Ishikawa (cell line): Measurements from ENCODE around the gene CDT1.

ENCODE experiments used
- CEBPB ChIP-seq: IDR thresholded peaks from 2 replicates; pipeline ENCODE4 v1.6.1; 2012
- CREB1 ChIP-seq: IDR thresholded peaks from 2 replicates; pipeline ENCODE4 v1.6.1; 2012; ENCODE audit warnings: low read depth
- EGR1 ChIP-seq: IDR thresholded peaks from 2 replicates; pipeline ENCODE4 v1.6.1; 2012
- EP300 ChIP-seq: IDR thresholded peaks from 2 replicates; pipeline ENCODE4 v1.6.1; 2012; ENCODE audit warnings: borderline replicate concordance
- FOXM1 ChIP-seq: IDR thresholded peaks from 2 replicates; pipeline ENCODE4 v1.6.1; 2012; ENCODE audit warnings: low read depth, borderline replicate concordance
- NFIC ChIP-seq: IDR thresholded peaks from 2 replicates; pipeline ENCODE4 v1.6.1; 2012
- RAD21 ChIP-seq: IDR thresholded peaks from 2 replicates; pipeline ENCODE4 v1.6.1; 2012; ENCODE audit warnings: low read depth
- TAF1 ChIP-seq: IDR thresholded peaks from 2 replicates; pipeline ENCODE4 v1.6.1; 2012; ENCODE audit warnings: low read depth, mild to moderate bottlenecking
- TCF12 ChIP-seq: IDR thresholded peaks from 2 replicates; pipeline ENCODE4 v1.6.1; 2012; ENCODE audit warnings: low read depth
- TEAD4 ChIP-seq: IDR thresholded peaks from 2 replicates; pipeline ENCODE4 v1.6.1; 2012
- YY1 ChIP-seq: IDR thresholded peaks from 2 replicates; pipeline ENCODE4 v1.6.1; 2012; ENCODE audit warnings: low read depth
- ZBTB7A ChIP-seq: IDR thresholded peaks from 2 replicates; pipeline ENCODE4 v1.6.1; 2012; ENCODE audit warnings: low read depth
- TF ChIP-seq, protein P1 (sequence below): IDR thresholded peaks from 2 replicates; pipeline ENCODE4 v1.6.1; 2012
- TF ChIP-seq, protein P2 (sequence below): IDR thresholded peaks from 2 replicates; pipeline ENCODE4 v1.6.1; 2012
- TF ChIP-seq, protein P3 (sequence below): IDR thresholded peaks from 2 replicates; pipeline ENCODE4 v1.6.1; 2012; ENCODE audit warnings: low read depth, mild to moderate bottlenecking

The CDT1 gene

DNA sequence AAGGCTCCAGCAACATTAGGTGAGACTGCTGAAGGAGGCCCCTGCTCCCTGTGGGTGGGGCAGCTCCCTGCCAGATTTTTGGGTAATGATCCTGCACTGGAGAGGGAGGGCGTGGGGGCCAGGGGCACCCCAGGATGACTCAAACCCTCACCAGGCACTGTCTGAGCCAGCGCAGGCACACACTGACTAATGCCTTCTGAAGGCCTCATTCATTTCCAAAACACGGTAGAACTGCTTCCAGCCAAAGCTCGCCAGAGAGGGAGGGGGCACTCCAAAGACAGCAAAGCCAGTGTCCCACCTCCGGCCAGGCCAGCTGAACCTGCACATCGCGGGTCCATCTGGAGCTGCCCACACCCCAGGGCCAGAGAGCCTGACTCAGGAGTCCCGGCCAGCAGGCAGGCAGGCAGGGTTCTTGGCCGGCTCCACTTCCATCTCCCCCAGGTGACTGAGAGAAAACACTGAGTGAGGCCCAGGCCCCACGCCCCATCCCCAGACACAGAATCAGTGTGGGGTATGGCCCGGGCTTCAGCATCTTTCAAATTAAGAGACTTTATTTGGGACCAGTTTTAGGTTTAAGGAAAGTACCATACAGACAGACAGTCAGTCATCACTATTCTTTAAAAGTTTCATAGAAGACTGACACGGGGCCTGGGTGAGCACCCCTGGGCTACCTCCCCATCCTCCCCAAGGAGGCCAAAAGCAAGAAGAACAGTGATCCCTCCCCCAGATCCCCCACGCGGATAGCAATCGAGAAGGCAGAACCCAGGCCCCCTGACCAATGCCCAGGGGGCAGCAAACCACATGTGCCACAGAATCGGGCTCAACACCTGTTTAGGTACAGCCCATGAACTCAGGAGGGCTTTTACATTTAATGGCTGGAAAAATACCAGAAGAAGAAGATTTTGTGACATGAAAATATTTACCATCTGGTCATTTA, 20.9 kb upstream of the CDT1 start:
- TF ChIP-seq NFIC = peak; percentile 40; the same call in 1 of the 2 replicates
- TF ChIP-seq, protein P1, sequence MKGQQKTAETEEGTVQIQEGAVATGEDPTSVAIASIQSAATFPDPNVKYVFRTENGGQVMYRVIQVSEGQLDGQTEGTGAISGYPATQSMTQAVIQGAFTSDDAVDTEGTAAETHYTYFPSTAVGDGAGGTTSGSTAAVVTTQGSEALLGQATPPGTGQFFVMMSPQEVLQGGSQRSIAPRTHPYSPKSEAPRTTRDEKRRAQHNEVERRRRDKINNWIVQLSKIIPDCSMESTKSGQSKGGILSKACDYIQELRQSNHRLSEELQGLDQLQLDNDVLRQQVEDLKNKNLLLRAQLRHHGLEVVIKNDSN = no peak
- TF ChIP-seq FOXM1 = no peak
- TF ChIP-seq CEBPB = no peak
- no peak for TF ChIP-seq EGR1
- no peak for TF ChIP-seq TEAD4
- TF ChIP-seq, protein P2, sequence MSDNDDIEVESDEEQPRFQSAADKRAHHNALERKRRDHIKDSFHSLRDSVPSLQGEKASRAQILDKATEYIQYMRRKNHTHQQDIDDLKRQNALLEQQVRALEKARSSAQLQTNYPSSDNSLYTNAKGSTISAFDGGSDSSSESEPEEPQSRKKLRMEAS = no peak
- TF ChIP-seq ZBTB7A = no peak
- TF ChIP-seq TAF1 = no peak
- TF ChIP-seq, protein P3, sequence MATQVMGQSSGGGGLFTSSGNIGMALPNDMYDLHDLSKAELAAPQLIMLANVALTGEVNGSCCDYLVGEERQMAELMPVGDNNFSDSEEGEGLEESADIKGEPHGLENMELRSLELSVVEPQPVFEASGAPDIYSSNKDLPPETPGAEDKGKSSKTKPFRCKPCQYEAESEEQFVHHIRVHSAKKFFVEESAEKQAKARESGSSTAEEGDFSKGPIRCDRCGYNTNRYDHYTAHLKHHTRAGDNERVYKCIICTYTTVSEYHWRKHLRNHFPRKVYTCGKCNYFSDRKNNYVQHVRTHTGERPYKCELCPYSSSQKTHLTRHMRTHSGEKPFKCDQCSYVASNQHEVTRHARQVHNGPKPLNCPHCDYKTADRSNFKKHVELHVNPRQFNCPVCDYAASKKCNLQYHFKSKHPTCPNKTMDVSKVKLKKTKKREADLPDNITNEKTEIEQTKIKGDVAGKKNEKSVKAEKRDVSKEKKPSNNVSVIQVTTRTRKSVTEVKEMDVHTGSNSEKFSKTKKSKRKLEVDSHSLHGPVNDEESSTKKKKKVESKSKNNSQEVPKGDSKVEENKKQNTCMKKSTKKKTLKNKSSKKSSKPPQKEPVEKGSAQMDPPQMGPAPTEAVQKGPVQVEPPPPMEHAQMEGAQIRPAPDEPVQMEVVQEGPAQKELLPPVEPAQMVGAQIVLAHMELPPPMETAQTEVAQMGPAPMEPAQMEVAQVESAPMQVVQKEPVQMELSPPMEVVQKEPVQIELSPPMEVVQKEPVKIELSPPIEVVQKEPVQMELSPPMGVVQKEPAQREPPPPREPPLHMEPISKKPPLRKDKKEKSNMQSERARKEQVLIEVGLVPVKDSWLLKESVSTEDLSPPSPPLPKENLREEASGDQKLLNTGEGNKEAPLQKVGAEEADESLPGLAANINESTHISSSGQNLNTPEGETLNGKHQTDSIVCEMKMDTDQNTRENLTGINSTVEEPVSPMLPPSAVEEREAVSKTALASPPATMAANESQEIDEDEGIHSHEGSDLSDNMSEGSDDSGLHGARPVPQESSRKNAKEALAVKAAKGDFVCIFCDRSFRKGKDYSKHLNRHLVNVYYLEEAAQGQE = no peak
- no peak for TF ChIP-seq CREB1
- TF ChIP-seq EP300 = no peak
- no peak for TF ChIP-seq YY1
- TF ChIP-seq TCF12 = 0 out of 2 replicates have a peak, but pooled peaks have one; percentile 19
- no peak for TF ChIP-seq RAD21

DNA sequence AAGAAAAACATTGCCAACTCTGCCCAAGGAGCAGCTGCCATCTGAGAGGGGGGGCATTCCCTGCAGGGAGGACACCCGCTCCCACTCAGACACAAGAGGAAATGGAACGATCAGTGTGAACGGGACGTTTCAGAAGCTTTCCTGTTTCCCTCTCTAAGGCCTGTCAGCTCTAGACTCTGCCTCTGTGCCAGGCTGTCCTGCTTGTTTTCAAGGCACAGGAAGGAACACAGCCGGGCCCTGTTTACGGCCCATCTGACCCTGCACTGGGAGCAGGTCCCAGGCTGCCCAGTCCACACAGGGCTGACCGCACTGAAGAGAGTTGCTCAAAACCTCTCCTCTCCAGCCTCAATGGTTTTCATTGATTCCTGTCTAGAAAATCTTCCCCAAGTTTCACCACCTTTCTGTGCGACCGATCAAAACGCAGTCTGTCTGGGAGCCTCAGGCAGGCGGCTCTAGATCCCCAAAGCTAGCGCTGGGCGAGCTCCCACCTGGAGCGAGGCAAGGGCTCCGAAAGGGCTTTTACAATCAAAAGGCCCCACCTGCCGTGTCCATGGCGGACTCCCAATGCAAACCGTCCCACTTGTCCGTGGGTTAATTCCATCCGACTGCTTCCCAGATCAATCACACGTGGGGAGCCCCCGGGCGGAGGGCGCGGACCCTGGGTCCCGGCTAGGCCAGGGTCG, 20.1 kb upstream of the CDT1 start:
- TF ChIP-seq EP300 (no peak), EGR1 (no peak), TCF12 (no peak), RAD21 (no peak), NFIC (no peak), CREB1 (no peak), CEBPB (no peak), YY1 (no peak), TAF1 (no peak), FOXM1 (no peak), ZBTB7A (no peak), TEAD4 (no peak)
- TF ChIP-seq, protein P3 = no peak
- TF ChIP-seq, protein P2 = no peak
- TF ChIP-seq, protein P1 = no peak

DNA sequence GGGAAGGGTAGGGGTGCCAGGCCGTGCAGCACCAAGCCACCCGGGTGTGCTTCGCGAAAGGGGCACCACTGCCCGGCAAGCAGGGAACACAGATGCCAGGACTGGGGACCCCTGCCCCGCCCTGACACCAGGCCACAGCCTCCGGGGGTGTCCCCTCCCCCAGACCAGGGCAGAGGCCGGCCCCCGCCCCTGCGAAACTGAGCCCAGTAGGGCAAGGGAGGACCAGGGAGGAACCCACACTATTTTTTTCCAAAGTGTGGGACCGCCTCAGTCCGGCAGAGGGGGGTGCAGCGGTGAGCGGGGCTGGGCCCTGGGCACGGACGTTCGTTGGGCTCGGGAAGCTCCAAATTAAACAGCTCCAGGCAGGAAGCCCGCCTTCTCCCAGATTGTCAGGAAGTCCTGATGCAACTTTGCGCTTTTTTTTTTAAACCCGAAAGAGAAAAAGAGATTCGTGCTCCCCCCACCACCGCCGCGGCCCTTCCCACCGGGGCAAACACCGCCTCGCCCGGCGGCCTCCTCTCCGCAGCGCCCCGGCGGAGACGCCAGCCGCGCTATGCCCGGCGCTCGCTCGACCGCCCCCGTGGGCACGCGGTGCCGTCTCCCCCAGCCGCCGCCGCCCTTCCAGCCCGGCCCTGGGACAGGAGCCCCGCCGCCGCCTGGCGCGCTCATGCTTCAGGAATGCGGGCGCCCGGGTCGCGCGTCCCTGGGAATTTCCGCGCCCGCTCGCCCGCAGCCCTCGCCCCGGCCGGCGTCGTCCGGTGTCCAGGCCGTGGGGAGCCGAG, 19.3 kb upstream of the CDT1 start:
- TF ChIP-seq EP300 = no peak
- TF ChIP-seq, protein P3 = no peak
- TF ChIP-seq ZBTB7A = peak; percentile 71
- TF ChIP-seq, protein P2 = peak; percentile 71
- no peak for TF ChIP-seq CREB1
- TF ChIP-seq TCF12 = no peak
- TF ChIP-seq TAF1 = no peak
- no peak for TF ChIP-seq NFIC
- peak; percentile 81 for TF ChIP-seq TEAD4
- peak; percentile 8; the same call in 1 of the 2 replicates for TF ChIP-seq RAD21
- no peak for TF ChIP-seq EGR1
- no peak for TF ChIP-seq YY1
- no peak for TF ChIP-seq FOXM1
- TF ChIP-seq CEBPB = no peak
- TF ChIP-seq, protein P1 = no peak
